ENCODE data around the gene CYFIP1.
A peak's percentile ranks its signal among the peaks of the same experiment; 100 is the strongest.

Gene CYFIP1

GRCh38 chr15:22954326-22954725 lies 25.8 kb downstream of the CYFIP1 start:
- peaks cover 2% of the 10 kb centered on the region for H3K4me1 ChIP-seq (ENCODE audit: control insufficient read depth, insufficient read depth, low read length)
- no peak overlapping the region for H3K27ac ChIP-seq (ENCODE audit: extremely low read depth, low read depth, low read length)
- POLR2A ChIA-PET = no interaction called here
- no peak for TF ChIP-seq ZNF548 (tag by site-specific recombination; IDR thresholded peaks at IDR 0.05)
- no peak for TF ChIP-seq ZNF510 (tag by site-specific recombination; IDR thresholded peaks at IDR 0.05; ENCODE audit: insufficient replicate concordance)
- TF ChIP-seq ZNF600 (tag by site-specific recombination; IDR thresholded peaks at IDR 0.05) = no peak
- no peak for TF ChIP-seq ZNF248 (tag by site-specific recombination; IDR thresholded peaks at IDR 0.05)
- TF ChIP-seq ZNF792 (tag by site-specific recombination; IDR thresholded peaks at IDR 0.05) = no peak
- no peak for TF ChIP-seq ZNF398 (tag by site-specific recombination; IDR thresholded peaks at IDR 0.05)
- no peak for TF ChIP-seq ZBTB48 (tag by site-specific recombination; IDR thresholded peaks at IDR 0.05)
- TF ChIP-seq ZBTB20 (tag by site-specific recombination; IDR thresholded peaks at IDR 0.05) = no peak
- no peak for TF ChIP-seq ZNF549 (tag by site-specific recombination; IDR thresholded peaks at IDR 0.05)
- TF ChIP-seq GLI4 (tag by site-specific recombination; IDR thresholded peaks at IDR 0.05) = no peak
- TF ChIP-seq ZFP69B (tag by site-specific recombination; IDR thresholded peaks at IDR 0.05) = no peak
- no peak for TF ChIP-seq ZNF701 (tag by site-specific recombination; IDR thresholded peaks at IDR 0.05)
- no peak for TF ChIP-seq ZNF23 (tag by site-specific recombination; IDR thresholded peaks at IDR 0.05; ENCODE audit: borderline replicate concordance)
- TF ChIP-seq SP3 (tag by site-specific recombination; IDR thresholded peaks at IDR 0.05) = no peak
- no peak for TF ChIP-seq ZBTB44 (tag by site-specific recombination; IDR thresholded peaks at IDR 0.05)
- TF ChIP-seq ZNF560 (tag by site-specific recombination; IDR thresholded peaks at IDR 0.05; ENCODE audit: borderline replicate concordance) = no peak
- no peaks in the 10 kb centered on the region for H3K9me3 ChIP-seq (ENCODE audit: control insufficient read depth, insufficient read depth, low read depth, low read length)
- CTCF ChIA-PET = no interaction called here
- no peaks in the 10 kb centered on the region for H3K36me3 ChIP-seq (ENCODE audit: control insufficient read depth in 2 of 2, insufficient read depth in 1 of 2, low read length in 2 of 2)
- no peak overlapping the region for H3K4me3 ChIP-seq (ENCODE audit: low read depth, low read length)

GRCh38 chr15:22952796-22953579 lies 27.2 kb downstream of the CYFIP1 start:
- POLR2A ChIA-PET = no interaction called here
- H3K9me3 ChIP-seq (ENCODE audit: control insufficient read depth, insufficient read depth, low read depth, low read length) = no peaks in the 10 kb centered on the region
- CTCF ChIA-PET = no interaction called here
- no peak for TF ChIP-seq ZNF140 (tag by site-specific recombination; IDR thresholded peaks at IDR 0.05)
- TF ChIP-seq ZBTB21 (tag by site-specific recombination; IDR thresholded peaks at IDR 0.05) = no peak
- no peak for TF ChIP-seq PRDM10 (tag by site-specific recombination; IDR thresholded peaks at IDR 0.05)
- no peak for TF ChIP-seq ZNF211 (tag by site-specific recombination; IDR thresholded peaks at IDR 0.05; ENCODE audit: low read depth)
- no peak for TF ChIP-seq BCL6B (tag by site-specific recombination; IDR thresholded peaks at IDR 0.05)
- no peak for TF ChIP-seq ZNF114 (tag by site-specific recombination; IDR thresholded peaks at IDR 0.05)
- TF ChIP-seq ZIC2 (tag by site-specific recombination; IDR thresholded peaks at IDR 0.05) = peak; percentile 58; the same call in 1 of the 2 replicates
- peak; percentile 15; the same call in 1 of the 2 replicates for TF ChIP-seq EGR2 (tag by site-specific recombination; IDR thresholded peaks at IDR 0.05; ENCODE audit: low read depth)
- no peak for TF ChIP-seq ZNF670 (tag by site-specific recombination; IDR thresholded peaks at IDR 0.05; ENCODE audit: low read depth)
- no peak overlapping the region for H3K27ac ChIP-seq (ENCODE audit: extremely low read depth, low read depth, low read length)
- H3K4me1 ChIP-seq (ENCODE audit: control insufficient read depth, insufficient read depth, low read length) = peaks cover 6% of the 10 kb centered on the region
- no peaks in the 10 kb centered on the region for H3K36me3 ChIP-seq (ENCODE audit: control insufficient read depth in 2 of 2, insufficient read depth in 1 of 2, low read length in 2 of 2)
- no peak overlapping the region for H3K4me3 ChIP-seq (ENCODE audit: low read depth, low read length)

Measured in HEK293 (cell line).